ENCODE measurements around the gene CHST11. TPM values are rescaled to one million over a fixed set of nuclear protein-coding genes. Genes with fewer than 3 reads are reported as not detected.
A peak's percentile ranks its signal among the peaks of the same experiment; 100 is the strongest.

CHST11 gene
- total and polyA plus RNA-seq, 8 donors: 11.1 to 56.9 (median 14.8) TPM

GRCh38 chr12:104480826-104481440 lies 24.2 kb downstream of the CHST11 start:
- ATAC-seq (peak; percentile 56), DNase-seq (peak in 2 of 4 donors; percentile 85 to 88)
- TF ChIP-seq, protein P1, sequence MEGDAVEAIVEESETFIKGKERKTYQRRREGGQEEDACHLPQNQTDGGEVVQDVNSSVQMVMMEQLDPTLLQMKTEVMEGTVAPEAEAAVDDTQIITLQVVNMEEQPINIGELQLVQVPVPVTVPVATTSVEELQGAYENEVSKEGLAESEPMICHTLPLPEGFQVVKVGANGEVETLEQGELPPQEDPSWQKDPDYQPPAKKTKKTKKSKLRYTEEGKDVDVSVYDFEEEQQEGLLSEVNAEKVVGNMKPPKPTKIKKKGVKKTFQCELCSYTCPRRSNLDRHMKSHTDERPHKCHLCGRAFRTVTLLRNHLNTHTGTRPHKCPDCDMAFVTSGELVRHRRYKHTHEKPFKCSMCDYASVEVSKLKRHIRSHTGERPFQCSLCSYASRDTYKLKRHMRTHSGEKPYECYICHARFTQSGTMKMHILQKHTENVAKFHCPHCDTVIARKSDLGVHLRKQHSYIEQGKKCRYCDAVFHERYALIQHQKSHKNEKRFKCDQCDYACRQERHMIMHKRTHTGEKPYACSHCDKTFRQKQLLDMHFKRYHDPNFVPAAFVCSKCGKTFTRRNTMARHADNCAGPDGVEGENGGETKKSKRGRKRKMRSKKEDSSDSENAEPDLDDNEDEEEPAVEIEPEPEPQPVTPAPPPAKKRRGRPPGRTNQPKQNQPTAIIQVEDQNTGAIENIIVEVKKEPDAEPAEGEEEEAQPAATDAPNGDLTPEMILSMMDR (IDR thresholded peaks at IDR 0.05): no peak
- Histone ChIP-seq H3K27ac (peak overlapping the region; percentile 29 to 75), H3K27me3 (no peaks in the 10 kb centered on the region), H3K4me1 (peaks cover 0 to 67% of the 10 kb centered on the region in 2 donors), H3K36me3 (no peaks in the 10 kb centered on the region), H3K4me3 (no peak overlapping the region), H3K9me3 (no peaks in the 10 kb centered on the region)
- intact Hi-C loops (cut with DNase I): no loop called here

DNA sequence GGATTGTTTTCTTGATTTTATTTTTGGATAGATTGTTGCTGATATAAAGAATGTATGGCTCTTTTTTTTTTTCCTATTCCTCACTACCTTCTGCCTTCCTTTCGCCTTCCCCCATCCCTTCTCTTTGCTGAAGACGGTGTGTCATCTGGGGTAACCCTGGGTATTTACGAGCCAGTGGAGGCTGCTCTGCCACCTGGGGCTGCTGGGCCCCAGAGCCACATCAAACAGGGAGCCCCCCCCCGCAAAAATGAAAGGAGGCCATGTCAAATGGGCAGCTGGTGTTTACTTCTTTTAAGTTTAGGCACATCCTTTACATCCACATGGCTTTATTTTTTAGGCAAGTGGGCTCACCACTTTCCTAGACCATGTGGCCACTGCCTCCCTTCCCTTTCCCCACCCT lies 25.4 kb downstream of the CHST11 start:
- no peak for ATAC-seq

GRCh38 chr12:104482748-104483147 lies 26.0 kb downstream of the CHST11 start:
- Histone ChIP-seq H3K27me3 (no peaks in the 10 kb centered on the region), H3K4me1 (peaks cover 7 to 75% of the 10 kb centered on the region in 2 donors), H3K36me3 (no peaks in the 10 kb centered on the region), H3K9me3 (no peaks in the 10 kb centered on the region), H3K27ac (no peak overlapping the region), H3K4me3 (no peak overlapping the region)
- DNase-seq (no peak), ATAC-seq (no peak)
- intact Hi-C loops (cut with DNase I): no loop called here
- TF ChIP-seq, protein P1 (IDR thresholded peaks at IDR 0.05): no peak

More for the DNA sequence above, 25.4 kb downstream of the CHST11 start:
- peaks cover 7 to 75% of the 10 kb centered on the region in 2 donors for H3K4me1 ChIP-seq
- no peaks in the 10 kb centered on the region for H3K27me3 ChIP-seq
- H3K36me3 ChIP-seq: no peaks in the 10 kb centered on the region
- H3K27ac ChIP-seq: no peak overlapping the region
- TF ChIP-seq, protein P1 (IDR thresholded peaks at IDR 0.05): no peak
- intact Hi-C loops (cut with DNase I): no loop called here
- H3K9me3 ChIP-seq: no peaks in the 10 kb centered on the region
- DNase-seq: no peak
- no peak overlapping the region for H3K4me3 ChIP-seq

DNA sequence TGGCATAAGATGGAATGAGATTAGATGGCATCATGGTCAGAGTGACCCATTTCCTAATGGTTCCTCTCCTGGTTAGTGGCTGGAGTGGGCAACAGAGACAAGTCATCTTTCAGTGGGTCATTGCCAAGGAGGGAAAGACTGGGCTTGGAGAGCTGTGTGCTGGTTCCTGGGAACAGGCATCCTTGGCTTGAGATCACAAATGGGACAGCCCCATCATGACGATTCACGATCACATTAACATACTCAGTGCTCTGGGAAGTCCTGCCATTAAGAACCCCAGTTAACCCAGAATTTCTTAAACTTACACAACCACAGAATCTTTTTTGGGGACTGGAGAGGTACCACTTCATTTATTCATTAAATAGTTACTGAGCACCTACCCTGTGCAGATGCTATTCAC lies 27.3 kb downstream of the CHST11 start:
- intact Hi-C loops (cut with DNase I): no loop called here
- Histone ChIP-seq H3K4me1 (peaks cover 7 to 70% of the 10 kb centered on the region in 2 donors), H3K27ac (no peak overlapping the region), H3K36me3 (no peaks in the 10 kb centered on the region), H3K4me3 (no peak overlapping the region), H3K27me3 (no peaks in the 10 kb centered on the region), H3K9me3 (no peaks in the 10 kb centered on the region)
- TF ChIP-seq, protein P1 (IDR thresholded peaks at IDR 0.05): no peak
- DNase-seq: no peak
- no peak for ATAC-seq

DNA sequence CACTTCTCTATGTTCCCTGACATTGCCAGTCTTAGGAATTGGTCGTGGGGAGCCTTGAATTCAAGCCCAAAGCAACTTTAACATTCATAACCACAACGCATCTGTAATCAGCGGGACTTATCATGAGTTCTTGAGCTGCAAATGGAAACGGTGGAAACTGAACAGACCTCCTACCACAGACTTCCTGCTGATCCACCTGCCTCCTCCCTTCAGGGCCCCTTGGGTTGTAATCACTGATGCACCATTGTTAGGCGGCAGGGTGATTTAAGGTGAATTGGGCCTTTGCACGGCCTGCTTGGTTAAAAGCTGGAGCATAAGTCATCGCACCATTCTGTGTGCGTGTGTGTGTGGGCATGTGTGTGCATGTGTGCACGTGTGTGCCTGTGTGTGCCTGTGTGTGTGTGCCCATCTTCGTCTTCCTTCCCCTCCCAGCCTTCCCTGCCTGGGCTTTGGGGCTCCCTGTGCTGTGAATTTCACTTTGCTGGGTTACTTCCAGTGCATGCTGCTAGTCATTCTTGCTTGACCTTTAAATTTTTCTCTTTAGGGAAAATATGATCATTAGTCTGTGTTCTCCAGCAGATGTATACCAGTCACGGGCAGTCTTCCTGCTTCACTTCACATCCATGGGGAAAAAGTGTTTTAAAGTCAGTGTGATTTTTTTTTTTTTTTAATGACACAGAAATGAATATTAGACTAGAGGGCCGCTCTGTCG lies 29.1 kb downstream of the CHST11 start:
- no peak for ATAC-seq
- no peak overlapping the region for H3K4me3 ChIP-seq
- H3K27ac ChIP-seq: no peak overlapping the region
- H3K4me1 ChIP-seq: peaks cover 7 to 67% of the 10 kb centered on the region in 2 donors
- H3K27me3 ChIP-seq: no peaks in the 10 kb centered on the region
- no peaks in the 10 kb centered on the region for H3K9me3 ChIP-seq
- TF ChIP-seq, protein P1 (IDR thresholded peaks at IDR 0.05): no peak
- DNase-seq: no peak
- intact Hi-C loops (cut with DNase I): no loop called here
- no peaks in the 10 kb centered on the region for H3K36me3 ChIP-seq

Measured in left lung (tissue), 10 donors.